ENCODE results near the gene XIRP1.
"Not testable (repeated sequence)": the region's sequence is repeated elsewhere in the genome, so short reads cannot be mapped to it uniquely, and the experiment has no call there.

The XIRP1 gene, protein sequence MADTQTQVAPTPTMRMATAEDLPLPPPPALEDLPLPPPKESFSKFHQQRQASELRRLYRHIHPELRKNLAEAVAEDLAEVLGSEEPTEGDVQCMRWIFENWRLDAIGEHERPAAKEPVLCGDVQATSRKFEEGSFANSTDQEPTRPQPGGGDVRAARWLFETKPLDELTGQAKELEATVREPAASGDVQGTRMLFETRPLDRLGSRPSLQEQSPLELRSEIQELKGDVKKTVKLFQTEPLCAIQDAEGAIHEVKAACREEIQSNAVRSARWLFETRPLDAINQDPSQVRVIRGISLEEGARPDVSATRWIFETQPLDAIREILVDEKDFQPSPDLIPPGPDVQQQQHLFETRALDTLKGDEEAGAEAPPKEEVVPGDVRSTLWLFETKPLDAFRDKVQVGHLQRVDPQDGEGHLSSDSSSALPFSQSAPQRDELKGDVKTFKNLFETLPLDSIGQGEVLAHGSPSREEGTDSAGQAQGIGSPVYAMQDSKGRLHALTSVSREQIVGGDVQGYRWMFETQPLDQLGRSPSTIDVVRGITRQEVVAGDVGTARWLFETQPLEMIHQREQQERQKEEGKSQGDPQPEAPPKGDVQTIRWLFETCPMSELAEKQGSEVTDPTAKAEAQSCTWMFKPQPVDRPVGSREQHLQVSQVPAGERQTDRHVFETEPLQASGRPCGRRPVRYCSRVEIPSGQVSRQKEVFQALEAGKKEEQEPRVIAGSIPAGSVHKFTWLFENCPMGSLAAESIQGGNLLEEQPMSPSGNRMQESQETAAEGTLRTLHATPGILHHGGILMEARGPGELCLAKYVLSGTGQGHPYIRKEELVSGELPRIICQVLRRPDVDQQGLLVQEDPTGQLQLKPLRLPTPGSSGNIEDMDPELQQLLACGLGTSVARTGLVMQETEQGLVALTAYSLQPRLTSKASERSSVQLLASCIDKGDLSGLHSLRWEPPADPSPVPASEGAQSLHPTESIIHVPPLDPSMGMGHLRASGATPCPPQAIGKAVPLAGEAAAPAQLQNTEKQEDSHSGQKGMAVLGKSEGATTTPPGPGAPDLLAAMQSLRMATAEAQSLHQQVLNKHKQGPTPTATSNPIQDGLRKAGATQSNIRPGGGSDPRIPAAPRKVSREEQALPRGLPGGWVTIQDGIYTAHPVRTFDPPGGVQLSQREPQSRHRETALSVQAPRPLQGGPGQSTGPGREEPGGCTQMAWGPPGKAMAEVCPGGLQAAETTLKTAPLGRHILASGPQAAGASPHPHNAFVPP (N-terminal part only)

GRCh38 chr3:39192490-39193092 lies at the start of gene XIRP1:
XIRP1 (minus strand) TSS chr3:39192595; CDS start chr3:39189445, 3,150 bp downstream.
- DNase-seq: peak in 1 of 2 experiments; percentile 52

DNA sequence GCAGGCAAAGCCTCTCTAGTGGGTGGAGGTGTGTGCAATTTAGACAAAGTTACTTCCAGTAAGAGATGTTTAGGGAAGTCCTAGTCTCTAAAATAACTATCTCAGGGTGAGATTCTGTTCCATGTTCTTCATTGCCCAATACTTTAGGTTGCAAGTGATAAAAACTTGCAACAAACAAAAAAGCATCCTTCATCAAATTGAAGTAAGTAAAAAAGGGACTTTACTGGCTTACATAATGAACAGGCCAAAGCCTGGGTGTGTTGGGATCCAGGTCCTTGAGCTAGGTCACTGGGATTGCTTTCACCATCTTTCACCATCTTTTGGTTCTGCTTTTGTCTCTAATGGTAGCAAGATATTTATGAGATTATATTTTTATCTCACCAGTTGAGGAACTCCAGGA lies 49.2 kb upstream of the XIRP1 start:
- DNase-seq: no peak

GRCh38 chr3:39237027-39237426 lies 44.6 kb upstream of the XIRP1 start:
- DNase-seq: no peak

DNA sequence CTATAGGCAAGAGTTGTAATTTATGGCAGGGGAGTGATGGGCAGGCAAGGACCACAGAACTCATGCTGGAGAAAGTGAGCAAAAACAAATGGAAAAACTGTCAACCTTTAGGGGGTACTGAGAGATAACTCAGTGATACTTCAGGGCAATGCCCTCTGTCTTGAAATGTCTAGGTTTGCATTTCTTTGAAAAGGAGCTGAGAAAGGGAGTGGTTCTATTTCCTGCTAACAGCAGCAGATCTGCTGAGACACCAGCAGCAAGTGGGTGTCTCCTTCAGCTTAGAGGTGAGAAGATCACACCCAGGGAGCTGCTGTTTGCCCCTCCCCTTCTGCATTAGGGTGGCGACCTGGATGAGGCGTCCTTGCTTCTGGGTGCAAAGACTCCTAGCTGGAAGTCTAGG lies 42.3 kb upstream of the XIRP1 start:
- no peak for DNase-seq

DNA sequence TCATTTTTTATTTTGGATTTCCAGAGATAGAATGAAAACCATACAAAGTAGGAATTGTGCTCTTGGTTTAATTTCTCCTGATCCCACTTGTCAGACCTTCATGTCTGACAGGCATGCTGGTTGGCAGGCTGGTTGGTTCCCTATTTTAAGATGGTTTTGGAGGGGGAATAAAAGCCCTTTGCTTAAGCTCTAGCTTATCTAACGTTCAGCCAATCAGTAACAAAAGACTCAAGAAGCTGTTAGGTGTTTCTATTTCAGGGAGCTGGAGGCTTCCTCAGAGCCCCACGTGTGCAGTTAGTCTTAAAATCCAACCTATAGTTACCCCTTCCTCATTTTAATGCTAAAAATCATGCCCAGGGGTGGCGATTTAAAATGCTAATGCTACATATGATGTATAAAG lies 40.5 kb upstream of the XIRP1 start:
- DNase-seq: no peak

DNA sequence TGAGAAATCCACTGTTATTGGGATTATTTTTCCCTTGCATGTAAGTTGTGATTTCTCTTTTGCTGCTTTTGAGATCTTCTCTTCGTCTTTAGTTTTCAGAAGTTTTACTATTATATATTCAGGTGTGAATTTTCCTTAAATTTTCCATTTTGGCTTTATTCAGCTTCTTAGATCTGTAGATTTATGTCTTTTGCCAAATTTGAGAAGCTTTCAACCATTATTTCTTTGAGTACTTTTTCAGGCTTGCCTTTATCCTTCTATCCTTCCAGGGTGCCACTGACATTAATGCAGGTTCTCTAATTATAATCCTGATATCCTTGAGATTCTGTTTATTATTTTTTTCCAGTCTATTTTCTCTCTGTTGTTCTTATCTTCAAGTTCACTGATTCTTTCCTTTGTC lies 38.1 kb upstream of the XIRP1 start:
- DNase-seq: no peak

DNA sequence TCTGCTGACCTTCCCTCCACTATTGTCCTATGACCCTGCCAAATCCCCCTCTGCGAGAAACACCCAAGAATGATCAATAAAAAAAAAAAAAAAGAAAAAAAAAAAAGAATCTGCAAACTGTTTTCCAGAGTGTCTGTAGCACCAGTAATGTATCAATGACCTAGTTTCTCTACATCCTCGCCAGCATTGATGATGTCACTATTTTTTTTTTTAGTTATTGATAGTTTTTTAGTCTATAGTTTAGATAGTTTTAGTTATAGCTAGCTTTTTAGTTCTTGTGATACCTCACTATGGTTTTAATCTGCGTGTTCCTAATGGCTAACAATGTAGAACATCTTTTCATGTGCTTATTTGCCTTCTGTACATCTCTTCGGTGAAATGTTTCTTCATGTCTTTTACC lies 36.1 kb upstream of the XIRP1 start:
- no peak for DNase-seq

DNA sequence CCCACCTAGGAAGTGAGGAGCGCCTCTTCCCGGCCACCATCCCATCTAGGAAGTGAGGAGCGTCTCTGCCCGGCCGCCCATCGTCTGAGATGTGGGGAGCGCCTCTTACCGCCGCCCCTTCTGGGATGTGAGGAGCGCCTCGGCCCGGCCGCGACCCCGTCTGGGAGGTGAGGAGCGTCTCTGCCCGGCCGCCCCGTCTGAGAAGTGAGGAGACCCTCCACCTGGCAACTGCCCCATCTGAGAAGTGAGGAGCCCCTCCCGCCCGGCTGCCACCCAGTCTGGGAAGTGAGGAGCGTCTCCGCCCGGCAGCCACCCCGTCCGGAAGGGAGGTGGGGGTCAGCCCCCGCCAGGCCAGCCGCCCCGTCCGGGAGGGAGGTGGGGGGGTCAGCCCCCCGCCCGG lies 35.2 kb upstream of the XIRP1 start:
- DNase-seq: not testable (repeated sequence)

DNA sequence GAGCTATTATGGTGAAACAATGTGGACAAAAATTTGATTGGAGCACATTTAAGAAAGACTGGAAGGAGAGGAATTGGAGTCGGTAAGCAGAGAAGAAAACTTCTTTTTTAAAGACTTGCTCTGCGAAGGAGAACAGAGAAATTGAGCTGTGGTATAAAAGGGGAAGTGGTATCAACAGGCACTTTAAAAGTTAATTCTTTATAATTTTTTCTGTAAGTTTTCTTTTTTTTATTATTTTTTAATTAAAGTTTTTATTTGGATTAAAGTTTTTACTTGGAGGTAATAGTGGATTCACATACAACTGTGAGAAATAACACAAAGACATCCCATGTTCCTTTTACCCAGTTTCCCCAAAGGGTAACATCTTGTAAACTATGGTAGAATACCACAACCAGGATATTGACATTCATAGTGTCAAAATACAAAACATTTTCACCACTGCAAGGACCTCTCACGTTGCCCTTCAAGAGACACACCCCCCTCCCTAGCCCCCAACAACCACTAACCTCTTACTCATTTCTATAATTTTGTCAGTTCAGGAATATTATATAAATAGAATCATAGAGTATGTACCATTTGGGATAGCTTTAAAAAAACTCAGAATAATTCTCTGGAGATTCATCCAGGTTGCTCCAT lies 33.8 kb upstream of the XIRP1 start:
- no peak for DNase-seq

- no peak for DNase-seq
Measured at GRCh38 chr3:39224288-39224687, 31.9 kb upstream of the XIRP1 start.

- no peak for DNase-seq
Measured at GRCh38 chr3:39222939-39223338, 30.5 kb upstream of the XIRP1 start.

DNA sequence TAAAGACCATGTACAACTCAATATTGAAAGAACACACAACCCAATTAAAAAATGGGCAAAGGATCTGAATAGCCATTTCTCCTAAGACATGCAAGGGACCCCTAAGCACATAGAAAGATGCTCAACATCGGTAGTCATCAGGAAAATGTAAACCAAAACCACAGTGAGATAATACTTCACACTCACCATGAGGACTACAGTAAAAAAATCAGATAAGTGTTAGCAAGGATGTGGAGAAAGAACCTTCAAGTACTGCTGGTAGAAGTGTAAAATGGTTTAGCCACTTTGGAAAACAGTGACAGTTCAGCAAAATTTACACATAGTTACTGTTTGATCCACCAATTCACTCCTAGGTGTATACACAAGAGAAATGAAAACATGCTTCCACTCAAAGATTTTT lies 30.1 kb upstream of the XIRP1 start:
- no peak for DNase-seq

DNA sequence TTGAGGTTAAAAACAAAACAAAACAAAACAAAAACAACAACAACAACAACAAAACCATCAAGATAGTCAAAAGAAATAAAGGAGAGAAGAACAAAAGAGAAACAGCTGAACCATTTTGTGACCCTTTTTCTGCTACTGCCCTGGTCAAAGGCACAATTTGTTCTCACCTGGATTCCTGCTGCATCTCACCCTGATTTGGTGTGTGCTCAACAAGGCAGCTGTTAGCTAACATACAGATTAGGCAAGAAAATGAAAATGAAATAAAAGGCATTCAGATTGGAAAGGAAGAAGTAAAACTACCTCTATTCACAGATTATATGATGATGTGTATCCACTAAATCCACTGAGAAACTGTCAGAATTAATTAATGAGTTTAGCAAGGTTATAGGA lies 28.7 kb upstream of the XIRP1 start:
- no peak for DNase-seq

DNA sequence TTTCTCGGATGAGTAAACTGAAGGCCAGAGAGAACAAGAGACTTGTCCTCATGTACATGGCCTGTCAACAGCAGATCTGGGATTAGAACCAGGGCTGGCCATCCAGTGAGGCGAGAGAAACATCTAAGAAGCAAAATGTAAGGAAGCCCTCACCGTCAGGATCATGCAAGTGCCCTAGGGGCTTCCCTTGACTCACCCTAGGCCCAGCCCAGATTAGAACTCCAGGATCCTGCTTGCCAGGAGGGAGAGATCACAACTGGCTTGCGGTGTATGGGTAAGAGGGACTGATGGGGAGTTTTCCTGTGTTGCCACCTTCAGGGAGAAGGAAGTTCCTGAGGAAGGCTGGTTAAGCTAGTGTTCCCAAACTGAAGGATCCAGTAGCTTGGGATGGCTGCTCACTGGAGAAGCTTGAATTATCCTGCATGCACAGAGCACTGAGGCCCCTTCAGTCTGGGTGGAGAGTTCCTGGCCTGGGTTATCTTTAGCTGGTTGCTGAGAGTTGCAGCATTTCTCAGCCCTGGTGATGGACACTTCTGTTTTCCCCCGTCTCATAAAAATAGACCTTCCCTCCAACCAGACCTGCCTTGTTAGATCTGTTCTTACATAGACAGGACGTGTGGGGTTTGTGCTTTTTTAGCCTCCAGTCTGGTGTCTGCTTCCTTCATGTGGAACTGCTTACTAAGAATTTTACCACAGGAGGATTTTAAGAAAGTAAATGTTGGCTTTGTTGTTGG lies 28.2 kb upstream of the XIRP1 start:
- no peak for DNase-seq

DNA sequence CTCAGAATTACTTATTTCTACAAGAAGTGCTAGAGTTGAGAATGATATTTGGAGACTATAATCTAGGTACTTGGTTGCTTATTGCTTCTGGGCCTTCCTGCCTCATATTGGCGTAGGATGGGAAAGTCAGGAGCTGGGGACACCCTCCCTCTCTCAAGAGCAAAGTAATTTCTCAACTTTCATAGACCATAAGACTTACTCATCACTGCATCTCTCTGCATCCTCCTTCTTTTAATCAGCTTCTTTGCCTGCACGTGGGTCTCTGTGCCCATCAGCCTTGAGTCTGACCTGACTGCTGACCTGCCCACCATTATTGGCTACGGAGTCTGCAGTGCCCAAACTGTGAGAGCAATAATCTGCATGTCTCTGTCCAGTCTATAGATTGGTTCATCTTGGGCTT lies 27.3 kb upstream of the XIRP1 start:
- no peak for DNase-seq

DNA sequence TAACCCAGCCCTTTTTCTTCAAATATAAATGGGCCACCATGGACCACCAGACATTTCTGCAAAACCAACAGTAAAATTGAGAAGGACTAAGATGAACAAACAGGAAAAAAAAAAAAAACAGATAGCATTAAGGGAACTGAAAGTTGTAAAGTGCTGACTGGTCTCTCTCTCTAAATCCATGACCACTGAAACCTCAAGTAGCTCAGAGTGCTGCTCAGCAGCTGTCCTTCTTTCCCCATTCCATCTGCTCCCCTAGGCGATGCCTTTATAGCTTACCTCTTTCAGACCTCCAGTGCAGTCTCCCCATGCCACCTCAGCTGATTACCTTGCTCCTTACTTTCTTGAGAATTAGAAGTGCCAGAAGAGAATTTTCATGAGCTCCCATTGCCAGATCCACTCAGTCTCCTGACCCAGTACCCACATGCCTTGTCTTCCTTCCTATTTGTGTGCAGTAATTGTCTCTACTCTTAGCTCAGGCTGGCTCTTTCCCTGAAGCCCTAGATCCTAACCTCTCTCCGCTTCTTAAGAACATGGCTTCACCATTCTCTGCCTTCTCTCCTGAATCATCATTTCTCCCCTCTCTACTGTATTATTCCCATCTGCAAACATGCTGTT lies 23.9 kb upstream of the XIRP1 start:
- no peak for DNase-seq

DNA sequence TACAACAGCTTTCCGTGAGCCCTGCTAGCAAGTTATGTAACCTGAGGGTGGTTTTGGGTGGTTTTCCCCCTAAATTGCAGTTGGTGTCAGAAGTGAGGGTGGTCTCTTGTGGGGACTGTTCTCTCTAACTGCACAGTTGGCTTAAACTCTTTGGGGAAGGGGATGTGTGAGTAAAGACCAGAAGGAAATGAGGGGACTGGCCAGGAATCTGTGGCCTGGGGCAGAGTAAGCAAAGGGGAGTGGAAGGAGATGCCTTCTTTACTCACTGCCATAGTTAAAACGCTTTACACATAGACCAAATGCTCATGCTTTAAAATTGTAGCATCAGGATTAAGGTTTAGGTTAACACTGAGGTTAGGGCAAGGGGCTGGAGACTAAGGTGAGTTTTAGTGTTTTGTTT lies 21.2 kb upstream of the XIRP1 start:
- DNase-seq: no peak

DNA sequence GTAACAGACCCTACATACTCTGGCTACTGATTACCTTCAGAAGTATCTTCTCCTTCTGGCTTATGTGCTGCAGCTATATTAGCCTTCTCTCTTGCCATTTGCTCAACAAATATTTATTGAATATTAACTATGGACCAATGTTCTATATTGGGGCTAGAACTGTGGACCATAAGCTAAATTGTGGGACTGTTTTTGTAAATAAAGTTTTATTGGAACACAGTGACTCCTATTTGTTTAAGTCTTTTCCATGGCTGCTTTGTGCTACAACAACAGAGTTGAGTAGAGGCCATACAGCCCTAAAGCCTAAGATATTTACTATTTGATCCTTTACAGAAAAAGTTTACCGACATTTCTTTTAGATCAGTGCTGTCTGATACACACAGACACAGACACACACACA lies 20.3 kb upstream of the XIRP1 start:
- no peak for DNase-seq

DNA sequence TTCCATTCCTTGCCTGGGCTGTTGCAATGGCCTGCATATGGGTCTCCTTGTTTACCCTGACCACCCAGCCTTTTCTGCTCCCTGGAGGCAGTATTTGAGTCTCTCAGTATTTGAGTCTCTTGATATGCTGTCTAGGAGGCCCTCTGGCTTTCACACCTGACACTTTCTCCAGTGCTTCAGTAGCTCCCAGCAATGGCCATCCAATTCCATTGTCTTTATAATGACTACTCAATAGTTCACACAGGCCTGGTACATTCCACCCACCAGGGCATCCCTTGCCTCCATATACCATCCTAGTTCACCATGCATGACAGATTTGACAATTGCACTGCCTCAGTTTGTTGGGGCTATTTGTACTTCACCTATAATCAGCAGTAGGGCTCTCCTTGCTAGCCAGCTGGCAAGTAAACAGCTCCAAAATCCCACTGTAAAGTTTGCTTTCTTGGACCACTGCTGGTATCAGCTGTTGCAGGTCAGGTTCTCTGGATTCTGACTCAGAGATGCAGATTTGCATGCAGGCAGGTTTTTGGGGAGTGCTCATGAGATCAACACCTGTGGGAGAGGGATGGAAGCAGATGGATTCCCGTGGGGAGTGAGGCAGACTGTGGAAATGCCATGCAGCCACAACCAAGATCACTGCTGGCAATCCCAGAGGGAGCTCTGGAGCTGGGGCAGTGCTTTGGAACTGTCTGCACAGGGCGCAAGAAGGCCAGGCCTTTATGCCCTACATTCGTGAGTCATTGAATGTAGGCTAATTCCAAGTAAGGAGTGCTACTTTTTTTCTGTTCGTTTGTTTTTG lies 19.1 kb upstream of the XIRP1 start:
- DNase-seq: no peak

GRCh38 chr3:39210078-39210477 lies 17.7 kb upstream of the XIRP1 start:
- DNase-seq: no peak
